H1 (cell line): ENCODE results near the gene SKP1.

Source experiments
- CTCF ChIP-seq, 3 experiments: IDR thresholded peaks; 1 replicate in 2 of 3; 2 replicates in 1 of 3; pipeline versions ENCODE4 v1.5.1 to v1.6.1; 2011; ENCODE audit warnings: low read length in 3 of 3, mild to moderate bottlenecking in 3 of 3, inconsistent platforms in 2 of 3, low read depth in 1 of 3, moderate library complexity in 1 of 3; ENCODE audit not compliant: insufficient read depth in 1 of 3; ENCODE audit errors: control extremely low read depth in 1 of 3
- E2F6 ChIP-seq: IDR thresholded peaks from 2 replicates; pipeline ENCODE4 v1.6.1; 2012; ENCODE audit warnings: inconsistent platforms
- EGR1 ChIP-seq: IDR thresholded peaks from 2 replicates; pipeline ENCODE4 v1.6.1; 2011; ENCODE audit warnings: low read depth, low read length, borderline replicate concordance
- EP300 ChIP-seq, 2 experiments: IDR thresholded peaks; 1 replicate in 1 of 2; 2 replicates in 1 of 2; pipeline ENCODE4 v1.6.1; 2011 to 2012; ENCODE audit warnings: low read depth in 2 of 2, low read length in 2 of 2, mild to moderate bottlenecking in 2 of 2, borderline replicate concordance in 1 of 2, inconsistent platforms in 1 of 2, moderate library complexity in 1 of 2
- EZH2 ChIP-seq: fragments of 200-600 bp; sonication (generic); IDR thresholded peaks from 2 replicates; pipeline ENCODE4 v1.7.1; 2012; ENCODE audit warnings: low read depth, mild to moderate bottlenecking, moderate library complexity, low read length, inconsistent platforms; ENCODE audit not compliant: severe bottlenecking
- HDAC6 ChIP-seq: IDR thresholded peaks from one replicate; pipeline ENCODE4 v1.7.1; 2012; ENCODE audit warnings: low read depth, mild to moderate bottlenecking, inconsistent platforms, low read length, moderate library complexity
- KDM5A ChIP-seq: fragments of 200-600 bp; IDR thresholded peaks from 2 replicates; pipeline ENCODE4 v1.7.1; 2012; ENCODE audit warnings: mild to moderate bottlenecking, low read length, inconsistent platforms, mixed read lengths
- PHF8 ChIP-seq: fragments of 200-600 bp; sonication (generic); conservative IDR thresholded peaks from 2 replicates; pipeline ENCODE4 v1.7.1; 2012; ENCODE audit warnings: low read depth, mild to moderate bottlenecking, inconsistent platforms, low read length, moderate library complexity
- POLR2A ChIP-seq, 2 experiments: IDR thresholded peaks; 1 replicate in 1 of 2; 2 replicates in 1 of 2; pipeline ENCODE4 v1.6.1; 2011; ENCODE audit warnings: low read depth in 2 of 2, low read length in 2 of 2, mild to moderate bottlenecking in 2 of 2; ENCODE audit errors: control extremely low read depth in 1 of 2
- POLR2AphosphoS5 ChIP-seq: IDR thresholded peaks from 2 replicates; pipeline ENCODE4 v1.6.1; 2011; ENCODE audit warnings: low read depth, low read length
- ZNF274 ChIP-seq: IDR thresholded peaks from 2 replicates; pipeline ENCODE4 v1.7.0; 2012; ENCODE audit warnings: low read length, borderline replicate concordance; ENCODE audit errors: extremely low read depth

- TF ChIP-seq KDM5A (no peak), CTCF (IDR thresholded peaks at IDR 0.05; ENCODE audit: control extremely low read depth in 1 of 3, insufficient read depth in 1 of 3, low read depth in 1 of 3, low read length in 3 of 3) (no peak), POLR2A (IDR thresholded peaks at IDR 0.05; ENCODE audit: control extremely low read depth in 1 of 2, low read depth in 2 of 2, low read length in 2 of 2) (peak in 1 of 2 experiments; percentile 79; a peak in 2 of 3 replicates), EP300 (IDR thresholded peaks at IDR 0.05; ENCODE audit: borderline replicate concordance in 1 of 2, low read depth in 2 of 2, low read length in 2 of 2) (no peak), ZNF274 (no peak), E2F6 (peak; percentile 44; the same call in 1 of the 2 replicates), PHF8 (0 out of 2 replicates have a peak, but pooled peaks have one; percentile 4), EGR1 (0 out of 2 replicates have a peak, but pooled peaks have one; percentile 3), POLR2AphosphoS5 (peak; percentile 50), EZH2 (peak; percentile 57), HDAC6 (no peak)
These were observed 62.6 kb downstream of the SKP1 start, which contains the start of gene TCF7 for GRCh38 chr5:134113902-134114875.
